Tibial nerve (tissue), 4 donors: ENCODE results near the gene BIRC2. TPM values are rescaled to one million over a fixed set of nuclear protein-coding genes. Genes with fewer than 3 reads are reported as not detected.

Experiments used
- DNase-seq, 2 donors: peaks; one replicate each; pipeline ENCODE4 v3.0.0-alpha.2; 2019; ENCODE audit warnings: low spot score in 2 of 2
- H3K27ac ChIP-seq, 4 donors: fragments of 200-600 bp; sonication (generic) in 3 of 4; one replicate each; pipeline ENCODE4 v1.5.1; 2017 to 2019; ENCODE audit warnings: mild to moderate bottlenecking in 1 of 4
- H3K27me3 ChIP-seq, 2 donors: fragments of 200-600 bp; sonication (generic) in 1 of 2; one replicate each; pipeline versions ENCODE4 v1.5.1 to v1.6.0; 2017 to 2019
- H3K36me3 ChIP-seq, 3 donors: fragments of 200-600 bp; sonication (generic); one replicate each; pipeline ENCODE4 v1.5.1; 2018 to 2019
- H3K4me1 ChIP-seq, 4 donors: fragments of 200-600 bp; sonication (generic) in 3 of 4; one replicate each; pipeline ENCODE4 v1.5.1; 2017 to 2019
- H3K4me3 ChIP-seq, 4 donors: fragments of 200-600 bp; sonication (generic) in 3 of 4; one replicate each; pipeline ENCODE4 v1.5.1; 2017 to 2019; ENCODE audit warnings: mild to moderate bottlenecking in 1 of 4, moderate library complexity in 1 of 4
- H3K9me3 ChIP-seq, 4 donors: fragments of 200-600 bp; sonication (generic) in 3 of 4; one replicate each; pipeline ENCODE4 v1.5.1; 2017 to 2019
- EP300 ChIP-seq, 2 donors: sonication (generic); formaldehyde crosslinking; IDR thresholded peaks; one replicate each; pipeline ENCODE4 v1.6.1; 2017; ENCODE audit warnings: antibody characterized with exemption in 2 of 2, mild to moderate bottlenecking in 1 of 2
- POLR2A ChIP-seq, 2 donors: fragments of 450-650 bp; IDR thresholded peaks; one replicate each; pipeline ENCODE4 v1.6.1; 2017; ENCODE audit warnings: antibody characterized with exemption in 2 of 2, mild to moderate bottlenecking in 2 of 2, moderate library complexity in 2 of 2
- WGBS, 2 donors: methylation state at CpG; one replicate each; pipeline ENCODE4 v1.1.5; 2018; 5-methylcytosine and 5-hydroxymethylcytosine counted together
- small RNA-seq: library from RNA; depleted of rRNA; stranded (forward); fragments of <200 nt; gene quantifications from one replicate; pipeline ENCODE3, GENCODE V24; 2016
- total RNA-seq, 4 donors: library from RNA; depleted of rRNA; stranded (reverse); fragments of >200 nt; gene quantifications; one replicate each; pipeline ENCODE4 v1.1.0, GENCODE V29; 2016
- TF ChIP-seq, protein P1 (sequence below), 5 experiments: fragments of 200-600 bp in 3 of 5; fragments of 450-650 bp in 2 of 5; sonication (generic) in 3 of 5; IDR thresholded peaks; one replicate each; pipeline ENCODE4 v1.5.1; 2016 to 2019; ENCODE audit warnings: antibody characterized with exemption in 5 of 5, mild to moderate bottlenecking in 3 of 5, moderate library complexity in 2 of 5

The BIRC2 gene
- total RNA-seq, 4 donors from 2014 or later, result 39.0 to 74.5 (median 51.4) TPM

- H3K9me3 ChIP-seq, result no peaks in the 10 kb centered on the region
- no peak overlapping the region for H3K4me3 ChIP-seq
- peaks cover 0 to 60% (median 29%) of the 10 kb centered on the region in 4 donors for H3K4me1 ChIP-seq
- no peak for DNase-seq
- TF ChIP-seq EP300 (IDR thresholded peaks at IDR 0.05) (no peak), POLR2A (IDR thresholded peaks at IDR 0.05) (no peak)
- TF ChIP-seq, protein P1, sequence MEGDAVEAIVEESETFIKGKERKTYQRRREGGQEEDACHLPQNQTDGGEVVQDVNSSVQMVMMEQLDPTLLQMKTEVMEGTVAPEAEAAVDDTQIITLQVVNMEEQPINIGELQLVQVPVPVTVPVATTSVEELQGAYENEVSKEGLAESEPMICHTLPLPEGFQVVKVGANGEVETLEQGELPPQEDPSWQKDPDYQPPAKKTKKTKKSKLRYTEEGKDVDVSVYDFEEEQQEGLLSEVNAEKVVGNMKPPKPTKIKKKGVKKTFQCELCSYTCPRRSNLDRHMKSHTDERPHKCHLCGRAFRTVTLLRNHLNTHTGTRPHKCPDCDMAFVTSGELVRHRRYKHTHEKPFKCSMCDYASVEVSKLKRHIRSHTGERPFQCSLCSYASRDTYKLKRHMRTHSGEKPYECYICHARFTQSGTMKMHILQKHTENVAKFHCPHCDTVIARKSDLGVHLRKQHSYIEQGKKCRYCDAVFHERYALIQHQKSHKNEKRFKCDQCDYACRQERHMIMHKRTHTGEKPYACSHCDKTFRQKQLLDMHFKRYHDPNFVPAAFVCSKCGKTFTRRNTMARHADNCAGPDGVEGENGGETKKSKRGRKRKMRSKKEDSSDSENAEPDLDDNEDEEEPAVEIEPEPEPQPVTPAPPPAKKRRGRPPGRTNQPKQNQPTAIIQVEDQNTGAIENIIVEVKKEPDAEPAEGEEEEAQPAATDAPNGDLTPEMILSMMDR (IDR thresholded peaks at IDR 0.05), result no peak
- no peaks in the 10 kb centered on the region for H3K27me3 ChIP-seq
- H3K27ac ChIP-seq, result peak overlapping the region in 2 of 4 donors; percentile 74 to 83
- no peaks in the 10 kb centered on the region for H3K36me3 ChIP-seq
Measured at GRCh38 chr11:102426570-102426969, 79.6 kb downstream of the BIRC2 start.

- 0% methylated on average over 1 of the region's 1 CpG for WGBS, 2 donors
- Histone ChIP-seq H3K36me3 (no peaks in the 10 kb centered on the region), H3K4me1 (peaks cover 0 to 55% (median 29%) of the 10 kb centered on the region in 4 donors), H3K9me3 (no peaks in the 10 kb centered on the region), H3K4me3 (no peak overlapping the region), H3K27me3 (no peaks in the 10 kb centered on the region), H3K27ac (peak overlapping the region in 3 of 4 donors; percentile 7 to 83 (median 74))
- peak in 1 of 2 donors; percentile 59 for TF ChIP-seq EP300 (IDR thresholded peaks at IDR 0.05)
- TF ChIP-seq, protein P1 (IDR thresholded peaks at IDR 0.05), result no peak
- no peak for DNase-seq
Measured at GRCh38 chr11:102427068-102427467, 80.1 kb downstream of the BIRC2 start.

Small RNAs within 50 kb of the gene (small RNA-seq; reads per million reads assigned to genes)
- gene AP000942.3, result not detected
- not detected for gene AP000942.4
- not detected for gene RNU6-952P

Other genes starting within 250 kb of the BIRC2 start
- gene YAP1, start 236.8 kb upstream of the BIRC2 start, total RNA-seq, result 100 to 1,000 TPM; 130 to 203 (median 200) TPM
- 10 to 100 TPM; 12.9 to 28.2 (median 20.3) TPM for gene BIRC3, start 29.7 kb upstream of the BIRC2 start, total RNA-seq
- gene TMEM123, start 105.6 kb downstream of the BIRC2 start, total RNA-seq, result 100 to 1,000 TPM; 145 to 196 (median 181) TPM
- not detected for gene MMP7, start 183.5 kb downstream of the BIRC2 start, total RNA-seq